A549 (cell line): ENCODE results near the gene VAPA. TPM values are rescaled to one million over a fixed set of nuclear protein-coding genes. Genes with fewer than 3 reads are reported as not detected.

ENCODE experiments used
- ATAC-seq, 2 experiments: fragments of 200-7000 bp in 1 of 2; fragments of >200 bp in 1 of 2; cut with Nextera tagmentation in 1 of 2; cut with Tn5 transposase in 1 of 2; 3 replicates each; pipeline versions ENCODE4 v1.8.0 to v1.9.1; 2018 to 2020; ENCODE audit warnings: mild to moderate bottlenecking in 1 of 2, moderate library complexity in 1 of 2
- CTCF ChIA-PET: fragments of 300-600 bp; sonication (Branson Sonifier 250); formaldehyde crosslinking; extraction: SDS; loops from one replicate; lab custom pipeline; 2021; ENCODE audit warnings: antibody characterized with exemption, inconsistent platforms; lab: Yijun Ruan, JAX
- POLR2A ChIA-PET: fragments of 350-600 bp; formaldehyde crosslinking; extraction: SDS; loops from one replicate; lab custom pipeline; 2021; ENCODE audit warnings: antibody characterized with exemption, inconsistent platforms; lab: Yijun Ruan, JAX
- DNase-seq, 2 experiments: peaks; one replicate each; pipeline versions ENCODE4 v3.0.0 to v3.0.0-alpha.2; 2011 to 2016; ENCODE audit warnings: low read depth in 1 of 2, low spot score in 1 of 2
- FAIRE-seq: peaks from 2 replicates; lab custom pipeline; 2011; peaks lifted over from hg19 to GRCh38; lab: Jason Lieb, UNC
- H3K27ac ChIP-seq, 2 experiments: fragments of >200 bp; sonication (Bioruptor Twin); formaldehyde crosslinking; 3 replicates each; pipeline ENCODE4 v1.5.1; 2016 to 2017
- H3K4me1 ChIP-seq: fragments of >200 bp; sonication (Bioruptor Twin); formaldehyde crosslinking; 3 replicates; pipeline ENCODE4 v1.6.1; 2016
- H3K4me2 ChIP-seq: fragments of >200 bp; sonication (Bioruptor Twin); formaldehyde crosslinking; 3 replicates; pipeline ENCODE4 v1.6.1; 2016
- H3K4me3 ChIP-seq: fragments of >200 bp; sonication (Bioruptor Twin); formaldehyde crosslinking; 3 replicates; pipeline ENCODE4 v1.5.1; 2016
- H3K9me3 ChIP-seq: fragments of >200 bp; sonication (Bioruptor Twin); formaldehyde crosslinking; 3 replicates; pipeline ENCODE4 v1.6.1; 2016
- CBX8 ChIP-seq: fragments of 200-600 bp; sonication (generic); IDR thresholded peaks from 2 replicates; pipeline ENCODE4 v1.6.1; 2016
- FOSL2 ChIP-seq, 2 experiments: fragments of 450-650 bp in 1 of 2; fragments of >200 bp in 1 of 2; sonication (Bioruptor Twin) in 1 of 2; formaldehyde crosslinking; IDR thresholded peaks; 2 replicates each; pipeline versions ENCODE4 v1.5.0 to v1.6.1; 2016 to 2020; ENCODE audit warnings: mild to moderate bottlenecking in 1 of 2, moderate library complexity in 1 of 2
- GATA3 ChIP-seq: IDR thresholded peaks from 2 replicates; pipeline ENCODE4 v1.6.1; 2012; ENCODE audit warnings: borderline replicate concordance
- HDAC2 ChIP-seq: fragments of 200-600 bp; sonication (generic); IDR thresholded peaks from 2 replicates; pipeline ENCODE4 v1.6.1; 2016
- HMGXB4 ChIP-seq: fragments of 250-450 bp; sonication (Bioruptor Pico); IDR thresholded peaks from 2 replicates; pipeline ENCODE4 v1.5.0; 2021; ENCODE audit warnings: mild to moderate bottlenecking, moderate library complexity, borderline replicate concordance
- HOXA7 ChIP-seq: fragments of 250-450 bp; sonication (Bioruptor Pico); IDR thresholded peaks from 2 replicates; pipeline ENCODE4 v1.5.0; 2020; ENCODE audit warnings: mild to moderate bottlenecking, moderate library complexity
- HOXB5 ChIP-seq: fragments of 250-450 bp; sonication (Bioruptor Pico); IDR thresholded peaks from 2 replicates; pipeline ENCODE4 v1.5.0; 2020; ENCODE audit warnings: mild to moderate bottlenecking, moderate library complexity
- MAFK ChIP-seq: fragments of 450-650 bp; IDR thresholded peaks from 2 replicates; pipeline ENCODE4 v1.6.1; 2014; ENCODE audit not compliant: partially characterized antibody
- RARB ChIP-seq: fragments of 250-450 bp; sonication (Bioruptor Pico); IDR thresholded peaks from 2 replicates; pipeline ENCODE4 v1.8.0; 2021; ENCODE audit warnings: mild to moderate bottlenecking, moderate library complexity
- RCOR1 ChIP-seq: fragments of 150-350 bp; IDR thresholded peaks from 2 replicates; pipeline ENCODE4 v1.6.1; 2014; ENCODE audit warnings: antibody characterized with exemption, low read length, low read depth
- SMC3 ChIP-seq: fragments of >200 bp; sonication (Bioruptor Twin); formaldehyde crosslinking; IDR thresholded peaks from 3 replicates; pipeline ENCODE4 v1.6.1; 2018; ENCODE audit warnings: inconsistent platforms
- SREBF2 ChIP-seq: fragments of 450-650 bp; IDR thresholded peaks from 2 replicates; pipeline ENCODE4 v1.6.1; 2014; ENCODE audit warnings: mild to moderate bottlenecking, moderate library complexity
- ZFP36 ChIP-seq: fragments of 450-650 bp; IDR thresholded peaks from 2 replicates; pipeline ENCODE4 v1.6.1; 2014; ENCODE audit warnings: borderline replicate concordance; ENCODE audit not compliant: partially characterized antibody
- ZSCAN20 ChIP-seq: fragments of 250-450 bp; sonication (Bioruptor Pico); IDR thresholded peaks from 2 replicates; pipeline ENCODE4 v1.8.0; 2022; ENCODE audit warnings: mild to moderate bottlenecking, moderate library complexity
- WGBS: methylation state at CpG from one replicate; pipeline ENCODE4 v1.1.6; 2017; ENCODE audit errors: missing lambda C conversion rate; 5-methylcytosine and 5-hydroxymethylcytosine counted together
- polyA plus RNA-seq, 4 experiments: library from polyadenylated mRNA; depleted of rRNA in 3 of 4; stranded (reverse); fragments of >200 nt; fragmentation: RNase III in 1 of 4; extraction: RNeasy Plus Mini Kit Qiagen cat#74134 plus additional on column Dnase treatment in 1 of 4; gene quantifications; 2 replicates in 3 of 4; 3 replicates in 1 of 4; pipeline ENCODE4 v1.2.3, GENCODE V29; 2011 to 2017
- TF ChIP-seq, protein P1 (sequence below): fragments of >200 bp; sonication (Bioruptor Twin); formaldehyde crosslinking; IDR thresholded peaks from 3 replicates; pipeline ENCODE4 v1.5.1; 2016
- TF ChIP-seq, protein P2 (sequence below): fragments of 200-600 bp; sonication (generic); IDR thresholded peaks from 2 replicates; pipeline ENCODE4 v1.6.1; 2016; ENCODE audit warnings: antibody characterized with exemption, mild to moderate bottlenecking, moderate library complexity

The VAPA gene
- polyA plus RNA-seq, 2 of the 4 experiments (the other 2 are of a cell fraction) = 161 to 391 TPM

DNA sequence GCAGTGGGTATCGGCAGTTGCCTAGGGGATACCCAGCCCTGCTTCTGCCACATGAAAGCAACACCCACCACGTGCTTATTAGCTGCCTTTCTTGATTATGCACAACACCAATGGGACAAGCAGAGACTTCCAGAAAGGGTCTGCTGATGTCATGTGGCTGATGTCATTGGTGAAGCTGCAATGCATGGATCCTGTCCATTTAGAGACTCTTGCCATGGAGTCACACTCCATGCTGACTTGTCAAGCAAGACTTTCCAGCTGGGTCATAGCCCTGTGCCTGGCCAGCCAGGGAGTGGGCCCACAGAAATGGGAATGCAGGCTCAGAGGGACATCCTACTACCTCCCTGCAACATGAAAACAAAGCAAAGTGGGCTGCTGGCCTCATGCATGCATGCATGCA lies 81.8 kb downstream of the VAPA start:
- WGBS = 60% methylated on average over 2 of the region's 2 CpGs
- CTCF ChIA-PET = no interaction called here
- no peak for TF ChIP-seq HOXA7 (CRISPR knock-in tag)

GRCh38 chr18:9996094-9996493 lies 82.3 kb downstream of the VAPA start:
- FAIRE-seq (no peak), ATAC-seq (no peak), DNase-seq (no peak)
- TF ChIP-seq GATA3 = no peak
- no peak for TF ChIP-seq FOSL2 (IDR thresholded peaks at IDR 0.05)
- no peak for TF ChIP-seq FOSL2 (CRISPR knock-in tag; IDR thresholded peaks at IDR 0.05)
- no peak for TF ChIP-seq ZSCAN20 (CRISPR knock-in tag)
- TF ChIP-seq RCOR1 = no peak
- no peak for TF ChIP-seq SREBF2
- TF ChIP-seq, protein P1, sequence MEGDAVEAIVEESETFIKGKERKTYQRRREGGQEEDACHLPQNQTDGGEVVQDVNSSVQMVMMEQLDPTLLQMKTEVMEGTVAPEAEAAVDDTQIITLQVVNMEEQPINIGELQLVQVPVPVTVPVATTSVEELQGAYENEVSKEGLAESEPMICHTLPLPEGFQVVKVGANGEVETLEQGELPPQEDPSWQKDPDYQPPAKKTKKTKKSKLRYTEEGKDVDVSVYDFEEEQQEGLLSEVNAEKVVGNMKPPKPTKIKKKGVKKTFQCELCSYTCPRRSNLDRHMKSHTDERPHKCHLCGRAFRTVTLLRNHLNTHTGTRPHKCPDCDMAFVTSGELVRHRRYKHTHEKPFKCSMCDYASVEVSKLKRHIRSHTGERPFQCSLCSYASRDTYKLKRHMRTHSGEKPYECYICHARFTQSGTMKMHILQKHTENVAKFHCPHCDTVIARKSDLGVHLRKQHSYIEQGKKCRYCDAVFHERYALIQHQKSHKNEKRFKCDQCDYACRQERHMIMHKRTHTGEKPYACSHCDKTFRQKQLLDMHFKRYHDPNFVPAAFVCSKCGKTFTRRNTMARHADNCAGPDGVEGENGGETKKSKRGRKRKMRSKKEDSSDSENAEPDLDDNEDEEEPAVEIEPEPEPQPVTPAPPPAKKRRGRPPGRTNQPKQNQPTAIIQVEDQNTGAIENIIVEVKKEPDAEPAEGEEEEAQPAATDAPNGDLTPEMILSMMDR = no peak
- TF ChIP-seq RARB (CRISPR knock-in tag) = no peak
- TF ChIP-seq ZFP36 = no peak
- TF ChIP-seq SMC3 = no peak
- WGBS = 51% methylated on average over 3 of the region's 3 CpGs
- Histone ChIP-seq H3K4me1 (no peaks in the 10 kb centered on the region), H3K4me3 (no peak overlapping the region), H3K27ac (no peak overlapping the region), H3K4me2 (no peak overlapping the region), H3K9me3 (no peaks in the 10 kb centered on the region)
- ChIA-PET POLR2A (no interaction called here), CTCF (no interaction called here)

More for the DNA sequence above, 81.8 kb downstream of the VAPA start:
- ATAC-seq = no peak
- no peak overlapping the region for H3K4me2 ChIP-seq
- no peaks in the 10 kb centered on the region for H3K4me1 ChIP-seq
- H3K9me3 ChIP-seq = no peaks in the 10 kb centered on the region
- no peak overlapping the region for H3K27ac ChIP-seq
- no peak for DNase-seq
- POLR2A ChIA-PET = no interaction called here
- FAIRE-seq = no peak
- H3K4me3 ChIP-seq = no peak overlapping the region

- 33% methylated on average over 1 of the region's 1 CpG for WGBS
- FAIRE-seq = no peak
- TF ChIP-seq HDAC2 (no peak), SREBF2 (no peak), RCOR1 (no peak), HOXB5 (CRISPR knock-in tag) (no peak), HMGXB4 (CRISPR knock-in tag) (no peak), RARB (CRISPR knock-in tag) (no peak), CBX8 (no peak), MAFK (no peak)
- TF ChIP-seq, protein P2, sequence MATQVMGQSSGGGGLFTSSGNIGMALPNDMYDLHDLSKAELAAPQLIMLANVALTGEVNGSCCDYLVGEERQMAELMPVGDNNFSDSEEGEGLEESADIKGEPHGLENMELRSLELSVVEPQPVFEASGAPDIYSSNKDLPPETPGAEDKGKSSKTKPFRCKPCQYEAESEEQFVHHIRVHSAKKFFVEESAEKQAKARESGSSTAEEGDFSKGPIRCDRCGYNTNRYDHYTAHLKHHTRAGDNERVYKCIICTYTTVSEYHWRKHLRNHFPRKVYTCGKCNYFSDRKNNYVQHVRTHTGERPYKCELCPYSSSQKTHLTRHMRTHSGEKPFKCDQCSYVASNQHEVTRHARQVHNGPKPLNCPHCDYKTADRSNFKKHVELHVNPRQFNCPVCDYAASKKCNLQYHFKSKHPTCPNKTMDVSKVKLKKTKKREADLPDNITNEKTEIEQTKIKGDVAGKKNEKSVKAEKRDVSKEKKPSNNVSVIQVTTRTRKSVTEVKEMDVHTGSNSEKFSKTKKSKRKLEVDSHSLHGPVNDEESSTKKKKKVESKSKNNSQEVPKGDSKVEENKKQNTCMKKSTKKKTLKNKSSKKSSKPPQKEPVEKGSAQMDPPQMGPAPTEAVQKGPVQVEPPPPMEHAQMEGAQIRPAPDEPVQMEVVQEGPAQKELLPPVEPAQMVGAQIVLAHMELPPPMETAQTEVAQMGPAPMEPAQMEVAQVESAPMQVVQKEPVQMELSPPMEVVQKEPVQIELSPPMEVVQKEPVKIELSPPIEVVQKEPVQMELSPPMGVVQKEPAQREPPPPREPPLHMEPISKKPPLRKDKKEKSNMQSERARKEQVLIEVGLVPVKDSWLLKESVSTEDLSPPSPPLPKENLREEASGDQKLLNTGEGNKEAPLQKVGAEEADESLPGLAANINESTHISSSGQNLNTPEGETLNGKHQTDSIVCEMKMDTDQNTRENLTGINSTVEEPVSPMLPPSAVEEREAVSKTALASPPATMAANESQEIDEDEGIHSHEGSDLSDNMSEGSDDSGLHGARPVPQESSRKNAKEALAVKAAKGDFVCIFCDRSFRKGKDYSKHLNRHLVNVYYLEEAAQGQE = no peak
- Histone ChIP-seq H3K27ac (no peak overlapping the region), H3K4me2 (no peak overlapping the region), H3K4me3 (no peak overlapping the region), H3K9me3 (no peaks in the 10 kb centered on the region), H3K4me1 (no peaks in the 10 kb centered on the region)
- ChIA-PET CTCF (no interaction called here), POLR2A (no interaction called here)
- ATAC-seq = no peak
- no peak for DNase-seq
Observed at GRCh38 chr18:9997711-9998110, 83.9 kb downstream of the VAPA start.
